GM12878 (cell line): Measurements from ENCODE around the gene PATJ. TPM values are rescaled to one million over a fixed set of nuclear protein-coding genes. Genes with fewer than 3 reads are reported as not detected.

ENCODE experiments used
- ATAC-seq: fragments of 200-7000 bp; cut with Tn5 transposase; 3 replicates; pipeline ENCODE4 v1.9.1; 2020; ENCODE audit warnings: mild to moderate bottlenecking, moderate library complexity
- BruUV-seq: library from RNA; stranded (reverse); fragments of 400-500 nt; replicated peaks from 2 replicates; lab custom pipeline; 2021; lab: Mats Ljungman, UMichigan
- CTCF ChIA-PET: fragments of 300-600 bp; sonication (Branson Sonifier 250); formaldehyde crosslinking; extraction: SDS; loops from one replicate; lab custom pipeline; 2021; ENCODE audit warnings: inconsistent platforms; lab: Yijun Ruan, JAX
- POLR2A ChIA-PET: fragments of 350-600 bp; formaldehyde crosslinking; extraction: SDS; loops from one replicate; lab custom pipeline; 2021; ENCODE audit warnings: inconsistent platforms; lab: Charles Lee
- RAD21 ChIA-PET: fragments of 300-600 bp; sonication (Branson Sonifier 250); formaldehyde crosslinking; loops from one replicate; lab custom pipeline; 2023; ENCODE audit warnings: antibody characterized with exemption; ENCODE audit not compliant: unreplicated experiment; lab: Charles Lee
- SMC1A ChIA-PET: fragments of 300-600 bp; sonication (Branson Sonifier 250); formaldehyde crosslinking; loops from one replicate; lab custom pipeline; 2023; ENCODE audit not compliant: unreplicated experiment, uncharacterized antibody; lab: Charles Lee
- DNase-seq: peaks from one replicate; pipeline ENCODE4 v3.0.0-alpha.2; 2011; ENCODE audit warnings: low read depth, low spot score
- FAIRE-seq: peaks from 3 replicates; lab custom pipeline; 2011; peaks lifted over from hg19 to GRCh38; lab: Jason Lieb, UNC
- H2AFZ ChIP-seq: 2 replicates; pipeline ENCODE4 v1.6.0; 2011; ENCODE audit warnings: low read depth, low read length, control low read depth; ENCODE audit not compliant: control insufficient read depth
- H3K27ac ChIP-seq: 2 replicates; pipeline ENCODE4 v1.5.1; 2011; ENCODE audit warnings: control low read depth; ENCODE audit not compliant: control insufficient read depth, insufficient read depth
- H3K27me3 ChIP-seq, 2 experiments: replicated peaks in 1 of 2; 2 replicates each; pipeline versions ENCODE4 v1.6.0 to v1.6.1; 2011; ENCODE audit warnings: low read length in 1 of 2; ENCODE audit not compliant: control insufficient read depth in 2 of 2, insufficient read depth in 2 of 2
- H3K36me3 ChIP-seq, 2 experiments: 2 replicates each; pipeline ENCODE4 v1.5.1; 2011; ENCODE audit warnings: low read length in 1 of 2; ENCODE audit not compliant: control insufficient read depth in 2 of 2, insufficient read depth in 2 of 2
- H3K4me1 ChIP-seq: 2 replicates; pipeline ENCODE4 v1.6.1; 2011; ENCODE audit warnings: mild to moderate bottlenecking, low read length, moderate library complexity, mixed read lengths; ENCODE audit not compliant: control insufficient read depth, insufficient read depth
- H3K4me2 ChIP-seq: 2 replicates; pipeline ENCODE4 v1.6.0; 2011; ENCODE audit warnings: control low read depth; ENCODE audit not compliant: control insufficient read depth, insufficient read depth
- H3K4me3 ChIP-seq: fragments of 200-600 bp; sonication (generic); 2 replicates; pipeline ENCODE4 v1.5.1; 2016
- H3K79me2 ChIP-seq: 2 replicates; pipeline ENCODE4 v1.6.0; 2011; ENCODE audit warnings: low read length; ENCODE audit not compliant: control insufficient read depth, insufficient read depth
- H3K9ac ChIP-seq: 2 replicates; pipeline ENCODE4 v1.8.0; 2011; ENCODE audit warnings: low read length, control low read depth, mixed read lengths; ENCODE audit not compliant: control insufficient read depth, insufficient read depth
- H3K9me3 ChIP-seq: replicated peaks from 3 replicates; pipeline ENCODE4 v1.5.1; 2011; ENCODE audit warnings: mild to moderate bottlenecking, low read length; ENCODE audit not compliant: control insufficient read depth, insufficient read depth
- H4K20me1 ChIP-seq: 2 replicates; pipeline ENCODE4 v1.6.0; 2011; ENCODE audit not compliant: control insufficient read depth, insufficient read depth
- BMI1 ChIP-seq: fragments of 450-650 bp; IDR thresholded peaks from 2 replicates; pipeline ENCODE4 v1.6.1; 2016; ENCODE audit warnings: mild to moderate bottlenecking, moderate library complexity, borderline replicate concordance
- CBX3 ChIP-seq: fragments of 200-600 bp; sonication (generic); IDR thresholded peaks from 2 replicates; pipeline ENCODE4 v1.6.1; 2016; ENCODE audit warnings: low read depth, borderline replicate concordance
- CUX1 ChIP-seq: IDR thresholded peaks from 2 replicates; pipeline ENCODE4 v1.6.1; 2012; ENCODE audit warnings: improper control_type of control experiment, low read depth, low read length; ENCODE audit not compliant: insufficient replicate concordance
- IKZF1 ChIP-seq: fragments of 450-650 bp; conservative IDR thresholded peaks from 2 replicates; pipeline ENCODE4 v1.6.1; 2017; ENCODE audit warnings: antibody characterized with exemption, mild to moderate bottlenecking
- IRF3 ChIP-seq: fragments of 450-650 bp; IDR thresholded peaks from 2 replicates; pipeline ENCODE4 v1.6.1; 2014; ENCODE audit warnings: mild to moderate bottlenecking
- NFIC ChIP-seq: IDR thresholded peaks from 2 replicates; pipeline ENCODE4 v1.6.1; 2012; ENCODE audit warnings: low read depth, mild to moderate bottlenecking, inconsistent platforms, low read length, moderate library complexity
- PML ChIP-seq: IDR thresholded peaks from 2 replicates; pipeline ENCODE4 v1.6.1; 2012; ENCODE audit warnings: low read length, inconsistent platforms
- POU2F2 ChIP-seq: IDR thresholded peaks from 3 replicates; pipeline ENCODE4 v1.6.1; 2011; ENCODE audit warnings: low read depth, mild to moderate bottlenecking, low read length, borderline replicate concordance
- SREBF2 ChIP-seq: IDR thresholded peaks from 2 replicates; pipeline ENCODE4 v1.6.1; 2012; ENCODE audit warnings: mild to moderate bottlenecking, low read length
- TARDBP ChIP-seq: IDR thresholded peaks from 2 replicates; pipeline ENCODE4 v1.6.1; 2016; ENCODE audit warnings: borderline replicate concordance
- ZNF384 ChIP-seq: IDR thresholded peaks from 2 replicates; pipeline ENCODE4 v1.6.1; 2012; ENCODE audit warnings: low read depth, mild to moderate bottlenecking, low read length, improper control_type of control experiment, borderline replicate concordance
- ZSCAN29 ChIP-seq: fragments of 450-650 bp; IDR thresholded peaks from 2 replicates; pipeline ENCODE4 v1.6.1; 2017; ENCODE audit warnings: mild to moderate bottlenecking, moderate library complexity
- WGBS: methylation state at CpG from one replicate; pipeline ENCODE4 v1.1.6; 2016; ENCODE audit warnings: low lambda C conversion rate; ENCODE audit not compliant: insufficient replicate concordance, insufficient coverage; ENCODE audit errors: missing lambda C conversion rate; 5-methylcytosine and 5-hydroxymethylcytosine counted together
- in situ Hi-C: fragments of 300-500 bp; cut with MboI; formaldehyde crosslinking; loops from 9 replicates; pipeline ENCODE4 v1.14.3; 2018; ENCODE audit warnings: mixed read lengths
- intact Hi-C: fragments of 100-400 bp; cut with micrococcal nuclease; formaldehyde crosslinking; loops from one replicate; pipeline ENCODE4 v1.14.2; 2022; ENCODE audit not compliant: unreplicated experiment
- polyA plus RNA-seq, 11 experiments: library from polyadenylated mRNA; depleted of rRNA in 4 of 11; unstranded in 6 of 11; stranded (reverse) in 5 of 11; fragments of >200 nt; fragmentation: Nextera tagmentation in 4 of 11; fragmentation: Illumina TruSeq in 1 of 11; extraction: Ambion mirVana in 4 of 11; extraction: Trizol in 1 of 11; gene quantifications; 1 replicate in 1 of 11; 2 replicates in 10 of 11; pipeline versions ENCODE4 v1.2.1 to v1.2.3, GENCODE V29; 2011 to 2016; ENCODE audit warnings: inconsistent platforms in 2 of 11, missing spikeins in 2 of 11, low read depth in 1 of 11
- total RNA-seq, 4 experiments: library from RNA; depleted of rRNA in 3 of 4; stranded (reverse); fragments of >200 nt in 3 of 4; fragmentation: Illumina TruSeq in 1 of 4; extraction: Trizol in 1 of 4; gene quantifications; 2 replicates each; pipeline versions ENCODE4 v1.2.1 to v1.2.3, GENCODE V29; 2013 to 2021

PATJ gene
- total and polyA plus RNA-seq, 10 of the 15 experiments (the other 5 are each of a cell fraction or from before 2014, with no cell fraction given) = 2.8 to 13.9 (median 6.9) TPM

- BruUV-seq = no TSS peak
- H4K20me1 ChIP-seq = no peaks in the 10 kb centered on the region
- no peak for DNase-seq
- H3K9me3 ChIP-seq = no peaks in the 10 kb centered on the region
- in situ Hi-C loops (no loop called here), intact Hi-C loops (no loop called here)
- H3K4me1 ChIP-seq = no peaks in the 10 kb centered on the region
- 100% methylated on average over 2 of the region's 2 CpGs for WGBS
- H3K36me3 ChIP-seq = no peaks in the 10 kb centered on the region
- H3K27me3 ChIP-seq = no peaks in the 10 kb centered on the region
- H3K9ac ChIP-seq = no peak overlapping the region
- TF ChIP-seq PML (no peak), POU2F2 (no peak)
- no peaks in the 10 kb centered on the region for H3K79me2 ChIP-seq
- H3K27ac ChIP-seq = no peak overlapping the region
- no peak overlapping the region for H2AFZ ChIP-seq
- ChIA-PET POLR2A (no interaction called here), RAD21 (no interaction called here), SMC1A (interaction anchor here (1.0 to 1.1 kb wide), 2 partner anchors 45 to 57 kb away, joined by 3 to 4 read pairs; no protein-coding TSS in a partner anchor), CTCF (no interaction called here)
- no peak for ATAC-seq
- no peak overlapping the region for H3K4me3 ChIP-seq
- no peak for FAIRE-seq
- no peak overlapping the region for H3K4me2 ChIP-seq
These were observed 7.3 kb downstream of the PATJ start for GRCh38 chr1:61749574-61749973.

GRCh38 chr1:61752921-61753389 lies 10.7 kb downstream of the PATJ start:
- DNase-seq = no peak
- Histone ChIP-seq H3K9ac (no peak overlapping the region), H3K4me3 (no peak overlapping the region), H2AFZ (no peak overlapping the region), H3K9me3 (no peaks in the 10 kb centered on the region), H3K27me3 (no peaks in the 10 kb centered on the region), H3K4me2 (no peak overlapping the region), H3K4me1 (no peaks in the 10 kb centered on the region), H3K79me2 (no peaks in the 10 kb centered on the region), H4K20me1 (no peaks in the 10 kb centered on the region), H3K27ac (no peak overlapping the region), H3K36me3 (no peaks in the 10 kb centered on the region)
- ChIA-PET RAD21 (no interaction called here), SMC1A (interaction anchor here (0.7 kb wide), 1 partner anchor 107 kb away, joined by 4 read pairs; no protein-coding TSS in a partner anchor), CTCF (no interaction called here), POLR2A (no interaction called here)
- no TSS peak for BruUV-seq
- WGBS = 53% methylated on average over 1 of the region's 1 CpG
- FAIRE-seq = no peak
- no peak for ATAC-seq
- intact Hi-C loops (no loop called here), in situ Hi-C loops (no loop called here)
- TF ChIP-seq ZSCAN29 (no peak), SREBF2 (no peak), IKZF1 (no peak), IRF3 (no peak), ZNF384 (no peak), TARDBP (no peak), CBX3 (no peak), NFIC (no peak), CUX1 (no peak), BMI1 (no peak)
